ENCODE results near the gene SLC35F6. TPM values are rescaled to one million over a fixed set of nuclear protein-coding genes. Genes with fewer than 3 reads are reported as not detected.
"Not testable (repeated sequence)": the region's sequence is repeated elsewhere in the genome, so short reads cannot be mapped to it uniquely, and the experiment has no call there.

Gene SLC35F6
- total RNA-seq, 1 donor from 2014 or later = 11.5 TPM

- H3K36me3 Mint-ChIP-seq (ENCODE audit: low read depth) = peaks cover 52% of the 10 kb centered on the region
Observed at GRCh38 chr2:26793518-26793917, 29.4 kb downstream of the SLC35F6 start.

GRCh38 chr2:26795135-26795534, 31.1 kb downstream of the SLC35F6 start:
- H3K27ac Mint-ChIP-seq; intact Hi-C loops (cut with micrococcal nuclease); H3K27me3 Mint-ChIP-seq; DNase-seq; H3K4me3 Mint-ChIP-seq; H3K4me1 Mint-ChIP-seq; H3K9me3 Mint-ChIP-seq: not testable (repeated sequence)
- H3K36me3 Mint-ChIP-seq (ENCODE audit: low read depth) = peaks cover 43% of the 10 kb centered on the region

More at GRCh38 chr2:26793518-26793917, 29.4 kb downstream of the SLC35F6 start:
- H3K27me3 Mint-ChIP-seq = no peaks in the 10 kb centered on the region
- H3K4me1 Mint-ChIP-seq = peaks cover 12% of the 10 kb centered on the region
- DNase-seq = no peak
- H3K27ac Mint-ChIP-seq = no peak overlapping the region
- no peak overlapping the region for H3K4me3 Mint-ChIP-seq
- intact Hi-C loops (cut with micrococcal nuclease) = no loop called here
- H3K9me3 Mint-ChIP-seq = peaks cover 11% of the 10 kb centered on the region

- no peak overlapping the region for H3K27ac Mint-ChIP-seq
- no peaks in the 10 kb centered on the region for H3K9me3 Mint-ChIP-seq
- intact Hi-C loops (cut with micrococcal nuclease) = no loop called here
- H3K27me3 Mint-ChIP-seq = no peaks in the 10 kb centered on the region
- DNase-seq = no peak
- H3K36me3 Mint-ChIP-seq (ENCODE audit: low read depth) = peaks cover 28% of the 10 kb centered on the region
- H3K4me1 Mint-ChIP-seq = no peaks in the 10 kb centered on the region
- no peak overlapping the region for H3K4me3 Mint-ChIP-seq
Observed at GRCh38 chr2:26801328-26801727, 37.2 kb downstream of the SLC35F6 start.

- Mint-ChIP-seq H3K27me3 (no peaks in the 10 kb centered on the region), H3K4me1 (no peaks in the 10 kb centered on the region), H3K27ac (no peak overlapping the region), H3K36me3 (ENCODE audit: low read depth) (peaks cover 25% of the 10 kb centered on the region), H3K9me3 (no peaks in the 10 kb centered on the region), H3K4me3 (no peak overlapping the region)
- DNase-seq = peak; percentile 53
- intact Hi-C loops (cut with micrococcal nuclease) = no loop called here
Observed at GRCh38 chr2:26801796-26802195, 37.7 kb downstream of the SLC35F6 start.

- DNase-seq = no peak
- no peak overlapping the region for H3K27ac Mint-ChIP-seq
- H3K27me3 Mint-ChIP-seq = peaks cover 4% of the 10 kb centered on the region
- no peaks in the 10 kb centered on the region for H3K9me3 Mint-ChIP-seq
- H3K4me3 Mint-ChIP-seq = no peak overlapping the region
- H3K36me3 Mint-ChIP-seq (ENCODE audit: low read depth) = peaks cover 8% of the 10 kb centered on the region
- intact Hi-C loops (cut with micrococcal nuclease) = no loop called here
- H3K4me1 Mint-ChIP-seq = peaks cover 5% of the 10 kb centered on the region
Observed at GRCh38 chr2:26805241-26805676, 41.2 kb downstream of the SLC35F6 start.

GRCh38 chr2:26807788-26808460, 43.8 kb downstream of the SLC35F6 start:
- intact Hi-C loops (cut with micrococcal nuclease) = no loop called here
- no peak overlapping the region for H3K27ac Mint-ChIP-seq

GRCh38 chr2:26809211-26809610, 45.1 kb downstream of the SLC35F6 start:
- no peaks in the 10 kb centered on the region for H3K9me3 Mint-ChIP-seq
- H3K27me3 Mint-ChIP-seq = peaks cover 6% of the 10 kb centered on the region
- no peaks in the 10 kb centered on the region for H3K36me3 Mint-ChIP-seq (ENCODE audit: low read depth)
- intact Hi-C loops (cut with micrococcal nuclease) = no loop called here
- no peak for DNase-seq
- no peak overlapping the region for H3K4me3 Mint-ChIP-seq
- H3K4me1 Mint-ChIP-seq = peaks cover 6% of the 10 kb centered on the region
- H3K27ac Mint-ChIP-seq = no peak overlapping the region

More at GRCh38 chr2:26807788-26808460, 43.8 kb downstream of the SLC35F6 start:
- H3K4me3 Mint-ChIP-seq = no peak overlapping the region
- H3K9me3 Mint-ChIP-seq = no peaks in the 10 kb centered on the region
- H3K36me3 Mint-ChIP-seq (ENCODE audit: low read depth) = no peaks in the 10 kb centered on the region
- DNase-seq = no peak
- H3K27me3 Mint-ChIP-seq = peaks cover 6% of the 10 kb centered on the region
- peaks cover 6% of the 10 kb centered on the region for H3K4me1 Mint-ChIP-seq

GRCh38 chr2:26809876-26810577, 45.9 kb downstream of the SLC35F6 start:
- DNase-seq = no peak
- Mint-ChIP-seq H3K9me3 (no peaks in the 10 kb centered on the region), H3K27ac (no peak overlapping the region), H3K4me3 (no peak overlapping the region), H3K4me1 (peaks cover 6% of the 10 kb centered on the region), H3K27me3 (peaks cover 6% of the 10 kb centered on the region), H3K36me3 (ENCODE audit: low read depth) (no peaks in the 10 kb centered on the region)
- intact Hi-C loops (cut with micrococcal nuclease) = no loop called here

- Mint-ChIP-seq H3K36me3 (ENCODE audit: low read depth) (no peaks in the 10 kb centered on the region), H3K27ac (no peak overlapping the region), H3K4me1 (peaks cover 6% of the 10 kb centered on the region), H3K27me3 (peaks cover 8% of the 10 kb centered on the region), H3K9me3 (no peaks in the 10 kb centered on the region), H3K4me3 (no peak overlapping the region)
- intact Hi-C loops (cut with micrococcal nuclease) = no loop called here
- DNase-seq = no peak
Observed at GRCh38 chr2:26811261-26811660, 47.2 kb downstream of the SLC35F6 start.

- Mint-ChIP-seq H3K9me3 (no peaks in the 10 kb centered on the region), H3K4me3 (no peak overlapping the region), H3K36me3 (ENCODE audit: low read depth) (no peaks in the 10 kb centered on the region), H3K27me3 (peaks cover 8% of the 10 kb centered on the region), H3K4me1 (peaks cover 6% of the 10 kb centered on the region), H3K27ac (no peak overlapping the region)
- DNase-seq = no peak
- intact Hi-C loops (cut with micrococcal nuclease) = no loop called here
Observed at GRCh38 chr2:26811791-26812694, 48.0 kb downstream of the SLC35F6 start.

- H3K27me3 Mint-ChIP-seq = peaks cover 8% of the 10 kb centered on the region
- H3K36me3 Mint-ChIP-seq (ENCODE audit: low read depth) = no peaks in the 10 kb centered on the region
- H3K9me3 Mint-ChIP-seq = no peaks in the 10 kb centered on the region
- H3K27ac Mint-ChIP-seq = no peak overlapping the region
- intact Hi-C loops (cut with micrococcal nuclease) = no loop called here
- no peak for DNase-seq
- H3K4me3 Mint-ChIP-seq = no peak overlapping the region
- H3K4me1 Mint-ChIP-seq = peaks cover 6% of the 10 kb centered on the region
Observed at GRCh38 chr2:26812731-26813130, 48.6 kb downstream of the SLC35F6 start.

- H3K36me3 Mint-ChIP-seq (ENCODE audit: low read depth); H3K4me3 Mint-ChIP-seq; H3K9me3 Mint-ChIP-seq; H3K27me3 Mint-ChIP-seq; H3K4me1 Mint-ChIP-seq; DNase-seq; H3K27ac Mint-ChIP-seq; intact Hi-C loops (cut with micrococcal nuclease): not testable (repeated sequence)
Observed at GRCh38 chr2:26814072-26814765, 50.1 kb downstream of the SLC35F6 start.

- intact Hi-C loops (cut with micrococcal nuclease) = no loop called here
- Mint-ChIP-seq H3K27me3 (peaks cover 2% of the 10 kb centered on the region), H3K4me3 (no peak overlapping the region), H3K4me1 (no peaks in the 10 kb centered on the region), H3K9me3 (no peaks in the 10 kb centered on the region), H3K27ac (no peak overlapping the region), H3K36me3 (ENCODE audit: low read depth) (no peaks in the 10 kb centered on the region)
- no peak for DNase-seq
Observed at GRCh38 chr2:26816893-26817292, 52.8 kb downstream of the SLC35F6 start.

All from activated CD4-positive, alpha-beta T cell treated with anti-CD3 and anti-CD28 coated beads, Interleukin-2, amount 10 ng/mL, durations not matched to agents 24 days and 14 days (primary cell).